ENCODE data around the gene POU2F3. TPM values are rescaled to one million over a fixed set of nuclear protein-coding genes. Genes with fewer than 3 reads are reported as not detected.

POU2F3 gene
- total and polyA plus RNA-seq, 2 of the 8 experiments (the other 6 are each of a cell fraction or from before 2014, with no cell fraction given): 1.0 to 2.1 TPM

DNA sequence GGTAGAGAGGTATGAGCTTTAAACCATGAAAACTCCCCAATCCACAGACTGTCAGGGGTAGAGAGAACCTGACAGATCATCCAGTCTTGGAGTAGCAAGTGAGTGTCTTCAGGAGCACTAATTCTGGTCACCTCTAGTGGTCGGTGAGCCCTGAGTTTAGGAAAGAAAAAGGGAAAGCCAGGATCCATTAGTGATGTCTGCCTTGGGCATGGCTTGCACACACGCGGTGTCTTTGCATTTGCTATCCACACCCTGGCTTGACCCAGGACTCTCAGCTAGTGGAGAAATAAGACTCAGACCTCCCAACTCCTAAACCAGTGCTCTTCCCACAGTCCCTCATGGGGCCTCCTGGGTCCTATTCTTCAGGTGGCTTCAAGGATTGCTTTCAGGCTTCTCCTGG is 19.3 kb downstream of the POU2F3 start:
- H3K23ac ChIP-seq (ENCODE audit: insufficient read length): no peak overlapping the region
- H3K27ac ChIP-seq (ENCODE audit: low read depth, low read length): no peak overlapping the region
- H3K79me1 ChIP-seq (ENCODE audit: low read depth, low read length): no peaks in the 10 kb centered on the region; the same call in 1 of the 2 replicates
- H3K36me3 ChIP-seq (ENCODE audit: control insufficient read depth in 2 of 4, insufficient read depth in 4 of 4, low read length in 3 of 4): no peaks in the 10 kb centered on the region
- H3K18ac ChIP-seq (ENCODE audit: extremely low read depth, low read length): no peak overlapping the region
- no peaks in the 10 kb centered on the region for H4K20me1 ChIP-seq (replicated peaks in 1 of 2; ENCODE audit: control insufficient read depth in 1 of 2, insufficient read depth in 2 of 2, low read length in 2 of 2)
- peaks cover 13 to 28% (median 15%) of the 10 kb centered on the region in 4 experiments for H3K4me1 ChIP-seq (replicated peaks in 1 of 4; ENCODE audit: control insufficient read depth in 3 of 4, insufficient read depth in 4 of 4, low read length in 3 of 4)
- H3K14ac ChIP-seq (ENCODE audit: insufficient read length): no peak overlapping the region
- 0 out of 2 replicates have a peak overlapping the region, but pooled peaks have one; percentile 5 for H2BK15ac ChIP-seq (ENCODE audit: low read length)
- ChIA-PET CTCF (ENCODE audit: partially characterized antibody) (interaction anchor here (1.0 to 41.2 kb wide), 9 partner anchors 10 to 462 kb away, joined by 3 to 1412 read pairs (median 9); no protein-coding TSS in a partner anchor), POLR2A (ENCODE audit: partially characterized antibody) (interaction anchor here (2.8 kb wide), 1 partner anchor 23 kb away, joined by 9 read pairs; no protein-coding TSS in a partner anchor)
- H3K79me2 ChIP-seq (ENCODE audit: control insufficient read depth in 1 of 2, insufficient read depth in 2 of 2, low read length in 2 of 2): no peaks in the 10 kb centered on the region
- H4K91ac ChIP-seq (replicated peaks; ENCODE audit: insufficient read length, low read length): no peak overlapping the region
- H3K23me2 ChIP-seq (ENCODE audit: low read depth, low read length): no peaks in the 10 kb centered on the region; the same call in 1 of the 2 replicates
- peak overlapping the region; percentile 41; the same call in 1 of the 2 replicates for H2BK12ac ChIP-seq (ENCODE audit: low read depth, low read length)
- H2BK120ac ChIP-seq (replicated peaks; ENCODE audit: low read depth, low read length): no peak overlapping the region
- no peak overlapping the region for H4K5ac ChIP-seq (ENCODE audit: insufficient read length, low read depth, low read length)
- H2BK5ac ChIP-seq (ENCODE audit: low read depth, low read length): no peak overlapping the region
- no peak overlapping the region for H3K56ac ChIP-seq (replicated peaks; ENCODE audit: insufficient read length, low read depth, low read length)
- no peak overlapping the region for H3K4ac ChIP-seq (replicated peaks; ENCODE audit: insufficient read length, low read depth, low read length)
- H2AK5ac ChIP-seq (ENCODE audit: low read depth, low read length): no peak overlapping the region
- H4K8ac ChIP-seq (ENCODE audit: extremely low read depth, insufficient read depth, low read length): no peak overlapping the region
- WGBS, 2 experiments (ENCODE audit: extremely low coverage in 1 of 2, insufficient coverage in 1 of 2, insufficient read length in 1 of 2, insufficient replicate concordance in 2 of 2, low coverage in 1 of 2, low lambda C conversion rate in 2 of 2, missing lambda C conversion rate in 1 of 2): 94% methylated on average over 3 of the region's 3 CpGs; no CpG with 5 or more reads in 1 of the 2 experiments
- FAIRE-seq (no peak), DNase-seq (ENCODE audit: low read depth in 1 of 2, low spot score in 2 of 2) (no peak)
- no peaks in the 10 kb centered on the region for H3K9me3 ChIP-seq (ENCODE audit: insufficient read depth in 2 of 2, low read depth in 1 of 2, low read length in 1 of 2)
- H3K9ac ChIP-seq (replicated peaks in 1 of 4; ENCODE audit: extremely low read depth in 1 of 4, low read depth in 3 of 4, low read length in 3 of 4): no peak overlapping the region
- 0 out of 2 replicates have a peak overlapping the region, but pooled peaks have one; percentile 7 for H2BK20ac ChIP-seq (ENCODE audit: low read length)
- H3K4me3 ChIP-seq (ENCODE audit: extremely low read depth in 1 of 4, insufficient read depth in 2 of 4, low read depth in 3 of 4, low read length in 4 of 4): no peak overlapping the region
- H3K27me3 ChIP-seq (replicated peaks in 1 of 4; ENCODE audit: control insufficient read depth in 3 of 4, extremely low read depth in 1 of 4, insufficient read depth in 3 of 4, low read length in 3 of 4): peaks cover 0 to 7% (median 3%) of the 10 kb centered on the region in 4 experiments; a peak in 4 of 7 replicates
- H2AFZ ChIP-seq (ENCODE audit: low read length): no peak overlapping the region
- H3K4me2 ChIP-seq (ENCODE audit: insufficient read depth in 1 of 2, low read depth in 2 of 2, low read length in 2 of 2): no peak overlapping the region
- TF ChIP-seq CHD1 (IDR thresholded peaks at IDR 0.05; ENCODE audit: low read depth, low read length) (no peak), KDM4A (IDR thresholded peaks at IDR 0.05; ENCODE audit: low read depth, low read length, severe bottlenecking) (no peak), FOSL1 (IDR thresholded peaks at IDR 0.05; ENCODE audit: insufficient read depth, low read depth, low read length) (no peak), HDAC6 (IDR thresholded peaks at IDR 0.05; ENCODE audit: low read depth, low read length) (no peak), POU5F1 (IDR thresholded peaks at IDR 0.05; ENCODE audit: low read depth, low read length) (no peak), RBBP5 (IDR thresholded peaks at IDR 0.05; ENCODE audit: borderline replicate concordance, low read depth, low read length) (no peak), BRCA1 (IDR thresholded peaks at IDR 0.05; ENCODE audit: low read depth, low read length) (no peak), PHF8 (conservative IDR thresholded peaks at IDR 0.05; ENCODE audit: low read depth, low read length) (no peak), SP1 (IDR thresholded peaks at IDR 0.05; ENCODE audit: low read depth, low read length) (no peak), RXRA (IDR thresholded peaks at IDR 0.05; ENCODE audit: insufficient read depth, low read depth, low read length) (no peak), TCF12 (IDR thresholded peaks at IDR 0.05; ENCODE audit: low read depth, low read length) (no peak)
- TF ChIP-seq, protein P1, sequence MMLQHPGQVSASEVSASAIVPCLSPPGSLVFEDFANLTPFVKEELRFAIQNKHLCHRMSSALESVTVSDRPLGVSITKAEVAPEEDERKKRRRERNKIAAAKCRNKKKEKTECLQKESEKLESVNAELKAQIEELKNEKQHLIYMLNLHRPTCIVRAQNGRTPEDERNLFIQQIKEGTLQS (IDR thresholded peaks at IDR 0.05; ENCODE audit: insufficient read depth, low read depth, low read length): no peak
- TF ChIP-seq, protein P2, sequence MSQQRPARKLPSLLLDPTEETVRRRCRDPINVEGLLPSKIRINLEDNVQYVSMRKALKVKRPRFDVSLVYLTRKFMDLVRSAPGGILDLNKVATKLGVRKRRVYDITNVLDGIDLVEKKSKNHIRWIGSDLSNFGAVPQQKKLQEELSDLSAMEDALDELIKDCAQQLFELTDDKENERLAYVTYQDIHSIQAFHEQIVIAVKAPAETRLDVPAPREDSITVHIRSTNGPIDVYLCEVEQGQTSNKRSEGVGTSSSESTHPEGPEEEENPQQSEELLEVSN (IDR thresholded peaks at IDR 0.05): no peak
